Measurements from ENCODE around the gene UFD1.

DNA sequence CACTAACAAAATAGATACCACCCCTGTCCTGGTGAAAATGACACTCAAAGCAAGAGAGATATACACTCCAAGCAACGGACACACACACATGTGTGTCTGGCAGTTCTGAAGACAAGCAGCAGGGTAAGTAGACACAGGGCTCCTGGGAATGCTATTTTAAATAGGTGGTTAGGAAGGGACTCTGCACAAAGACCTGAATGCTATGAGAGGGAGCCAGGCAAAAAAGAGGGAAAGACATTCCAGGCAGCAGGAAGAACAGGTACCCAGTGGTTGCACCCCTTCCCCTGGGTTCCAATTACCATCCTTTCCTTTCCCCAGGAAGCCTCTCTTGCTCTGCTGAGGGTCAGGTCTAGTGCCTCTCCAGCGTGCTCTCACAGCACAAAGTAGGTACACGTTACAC, 3.0 kb downstream of the UFD1 start:
- TF ChIP-seq, protein P1, sequence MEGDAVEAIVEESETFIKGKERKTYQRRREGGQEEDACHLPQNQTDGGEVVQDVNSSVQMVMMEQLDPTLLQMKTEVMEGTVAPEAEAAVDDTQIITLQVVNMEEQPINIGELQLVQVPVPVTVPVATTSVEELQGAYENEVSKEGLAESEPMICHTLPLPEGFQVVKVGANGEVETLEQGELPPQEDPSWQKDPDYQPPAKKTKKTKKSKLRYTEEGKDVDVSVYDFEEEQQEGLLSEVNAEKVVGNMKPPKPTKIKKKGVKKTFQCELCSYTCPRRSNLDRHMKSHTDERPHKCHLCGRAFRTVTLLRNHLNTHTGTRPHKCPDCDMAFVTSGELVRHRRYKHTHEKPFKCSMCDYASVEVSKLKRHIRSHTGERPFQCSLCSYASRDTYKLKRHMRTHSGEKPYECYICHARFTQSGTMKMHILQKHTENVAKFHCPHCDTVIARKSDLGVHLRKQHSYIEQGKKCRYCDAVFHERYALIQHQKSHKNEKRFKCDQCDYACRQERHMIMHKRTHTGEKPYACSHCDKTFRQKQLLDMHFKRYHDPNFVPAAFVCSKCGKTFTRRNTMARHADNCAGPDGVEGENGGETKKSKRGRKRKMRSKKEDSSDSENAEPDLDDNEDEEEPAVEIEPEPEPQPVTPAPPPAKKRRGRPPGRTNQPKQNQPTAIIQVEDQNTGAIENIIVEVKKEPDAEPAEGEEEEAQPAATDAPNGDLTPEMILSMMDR (IDR thresholded peaks at IDR 0.05): no peak
- no peak for TF ChIP-seq ZFX (IDR thresholded peaks at IDR 0.05; ENCODE audit: borderline replicate concordance)

All from 22Rv1 (cell line).